Measurements from ENCODE around the gene AUTS2. TPM values are rescaled to one million over a fixed set of nuclear protein-coding genes. Genes with fewer than 3 reads are reported as not detected.

The AUTS2 gene
- total RNA-seq, 1 donor from 2014 or later = 56.0 TPM

DNA sequence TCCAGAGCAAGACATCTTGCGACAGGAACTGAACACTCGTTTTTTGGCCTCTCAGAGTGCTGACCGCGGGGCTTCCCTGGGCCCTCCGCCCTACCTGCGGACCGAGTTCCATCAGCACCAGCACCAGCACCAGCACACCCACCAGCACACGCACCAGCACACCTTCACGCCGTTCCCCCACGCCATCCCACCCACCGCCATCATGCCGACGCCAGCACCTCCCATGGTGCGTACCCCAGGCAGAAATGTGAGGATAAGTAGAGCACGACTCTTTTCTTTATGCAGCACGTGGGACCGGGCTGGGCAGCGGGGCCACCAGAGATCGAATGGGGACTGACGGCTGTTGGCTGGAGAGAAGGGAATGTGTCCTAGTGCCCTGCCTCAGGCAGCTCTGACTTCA lies 1167.8 kb downstream of the AUTS2 start:
- H3K4me3 ChIP-seq = no peak overlapping the region
- H3K4me1 ChIP-seq = no peaks in the 10 kb centered on the region
- no peaks in the 10 kb centered on the region for H3K9me3 ChIP-seq
- H3K36me3 ChIP-seq = peaks cover 13% of the 10 kb centered on the region
- H3K27ac ChIP-seq = no peak overlapping the region
- intact Hi-C loops (cut with DNase I) = no loop called here
- no peaks in the 10 kb centered on the region for H3K27me3 ChIP-seq
- DNase-seq (no peak), ATAC-seq (no peak)
- TF ChIP-seq, protein P1, sequence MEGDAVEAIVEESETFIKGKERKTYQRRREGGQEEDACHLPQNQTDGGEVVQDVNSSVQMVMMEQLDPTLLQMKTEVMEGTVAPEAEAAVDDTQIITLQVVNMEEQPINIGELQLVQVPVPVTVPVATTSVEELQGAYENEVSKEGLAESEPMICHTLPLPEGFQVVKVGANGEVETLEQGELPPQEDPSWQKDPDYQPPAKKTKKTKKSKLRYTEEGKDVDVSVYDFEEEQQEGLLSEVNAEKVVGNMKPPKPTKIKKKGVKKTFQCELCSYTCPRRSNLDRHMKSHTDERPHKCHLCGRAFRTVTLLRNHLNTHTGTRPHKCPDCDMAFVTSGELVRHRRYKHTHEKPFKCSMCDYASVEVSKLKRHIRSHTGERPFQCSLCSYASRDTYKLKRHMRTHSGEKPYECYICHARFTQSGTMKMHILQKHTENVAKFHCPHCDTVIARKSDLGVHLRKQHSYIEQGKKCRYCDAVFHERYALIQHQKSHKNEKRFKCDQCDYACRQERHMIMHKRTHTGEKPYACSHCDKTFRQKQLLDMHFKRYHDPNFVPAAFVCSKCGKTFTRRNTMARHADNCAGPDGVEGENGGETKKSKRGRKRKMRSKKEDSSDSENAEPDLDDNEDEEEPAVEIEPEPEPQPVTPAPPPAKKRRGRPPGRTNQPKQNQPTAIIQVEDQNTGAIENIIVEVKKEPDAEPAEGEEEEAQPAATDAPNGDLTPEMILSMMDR (IDR thresholded peaks at IDR 0.05) = no peak

DNA sequence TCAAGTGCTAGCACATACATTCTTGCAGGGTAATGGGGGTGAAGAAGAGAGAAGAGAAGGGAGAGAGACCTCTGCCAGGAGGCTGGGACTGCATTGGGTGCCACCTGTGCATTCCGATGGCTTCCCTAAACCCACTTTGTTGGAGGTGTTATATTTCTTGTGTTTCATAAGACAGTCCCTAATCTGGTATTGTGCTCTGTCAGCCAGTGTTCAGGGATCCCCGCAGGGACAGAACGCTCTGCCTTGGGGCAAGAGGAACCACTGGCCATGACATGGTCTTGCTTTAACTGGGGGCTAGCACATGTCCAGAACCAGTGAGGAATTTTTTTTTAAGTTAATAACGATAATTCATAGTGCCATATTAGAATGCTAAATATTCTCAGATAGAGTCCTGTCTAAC lies 1168.4 kb downstream of the AUTS2 start:
- TF ChIP-seq, protein P1 (IDR thresholded peaks at IDR 0.05) = no peak

DNA sequence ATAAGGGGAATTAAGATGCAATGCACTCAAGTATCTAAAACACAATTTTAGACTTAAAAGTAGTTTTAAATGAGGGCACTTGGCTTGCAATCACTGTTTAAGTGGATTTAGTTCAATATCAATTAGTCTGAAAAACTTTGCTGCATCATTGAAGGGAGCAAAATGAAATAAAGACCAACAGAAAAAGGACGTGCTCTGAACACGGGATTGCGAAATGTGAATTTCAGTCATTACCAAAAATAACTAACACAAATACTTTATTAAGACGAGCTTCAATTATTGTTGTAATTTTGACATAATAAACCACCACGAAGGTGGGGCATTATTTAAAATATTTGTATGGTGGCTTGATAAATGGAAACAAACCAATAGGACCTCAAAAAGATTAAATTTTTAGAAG lies 1171.9 kb downstream of the AUTS2 start:
- Histone ChIP-seq H3K36me3 (peaks cover 45% of the 10 kb centered on the region), H3K27me3 (no peaks in the 10 kb centered on the region), H3K4me3 (no peak overlapping the region), H3K27ac (no peak overlapping the region), H3K4me1 (no peaks in the 10 kb centered on the region), H3K9me3 (no peaks in the 10 kb centered on the region)
- ATAC-seq (no peak), DNase-seq (no peak)
- intact Hi-C loops (cut with DNase I) = no loop called here
- TF ChIP-seq, protein P1 (IDR thresholded peaks at IDR 0.05) = no peak

More for the DNA sequence above, 1168.4 kb downstream of the AUTS2 start:
- no peak overlapping the region for H3K4me3 ChIP-seq
- H3K36me3 ChIP-seq = peaks cover 19% of the 10 kb centered on the region
- no peaks in the 10 kb centered on the region for H3K4me1 ChIP-seq
- no peak overlapping the region for H3K27ac ChIP-seq
- ATAC-seq = no peak
- intact Hi-C loops (cut with DNase I) = no loop called here
- no peaks in the 10 kb centered on the region for H3K27me3 ChIP-seq
- no peak for DNase-seq
- H3K9me3 ChIP-seq = no peaks in the 10 kb centered on the region

DNA sequence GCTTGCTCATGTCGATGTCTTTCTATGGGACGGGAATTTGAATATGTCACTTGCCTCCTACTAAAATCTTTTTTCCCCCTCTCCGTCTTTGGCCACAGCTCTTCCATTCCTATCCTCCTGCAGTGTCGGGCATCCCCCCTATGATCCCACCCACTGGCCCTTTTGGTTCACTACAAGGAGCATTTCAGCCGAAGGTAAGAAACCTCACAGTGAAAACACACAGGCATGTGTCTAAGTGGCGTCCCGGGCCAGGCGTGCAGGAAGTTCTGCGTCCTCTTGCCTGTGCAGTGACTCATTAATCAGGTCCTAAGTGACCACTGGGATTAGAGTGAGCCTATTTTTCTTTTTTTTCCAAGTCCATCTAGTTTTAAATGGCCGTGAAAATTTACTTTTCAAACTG lies 1173.2 kb downstream of the AUTS2 start:
- Histone ChIP-seq H3K9me3 (no peaks in the 10 kb centered on the region), H3K4me1 (no peaks in the 10 kb centered on the region), H3K36me3 (peaks cover 49% of the 10 kb centered on the region), H3K27me3 (no peaks in the 10 kb centered on the region), H3K27ac (no peak overlapping the region), H3K4me3 (no peak overlapping the region)
- no peak for ATAC-seq
- TF ChIP-seq, protein P1 (IDR thresholded peaks at IDR 0.05) = no peak
- DNase-seq = no peak
- intact Hi-C loops (cut with DNase I) = no loop called here

DNA sequence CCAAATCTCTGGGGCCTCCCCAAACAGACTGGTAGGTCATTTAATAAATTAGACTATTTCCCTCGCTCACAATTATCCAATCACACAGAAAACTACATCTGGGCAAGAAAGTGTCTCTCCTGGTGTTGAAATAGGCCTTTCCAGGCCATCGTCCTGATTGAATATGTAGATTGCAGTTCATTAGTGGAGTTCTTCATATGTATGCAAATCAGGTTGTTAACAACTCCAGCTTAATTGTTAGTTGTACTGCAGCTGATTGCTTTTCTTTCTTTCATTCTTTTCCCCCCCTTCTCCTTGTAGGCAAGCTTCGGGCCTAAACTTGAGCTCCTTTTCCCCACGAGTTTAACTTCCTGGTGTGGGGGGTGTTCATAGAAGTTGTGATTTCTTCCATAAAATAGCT lies 1174.6 kb downstream of the AUTS2 start:
- H3K36me3 ChIP-seq = peaks cover 58% of the 10 kb centered on the region
- ATAC-seq (no peak), DNase-seq (no peak)
- H3K27me3 ChIP-seq = no peaks in the 10 kb centered on the region
- no peaks in the 10 kb centered on the region for H3K9me3 ChIP-seq
- TF ChIP-seq, protein P1 (IDR thresholded peaks at IDR 0.05) = no peak
- no peak overlapping the region for H3K27ac ChIP-seq
- no peak overlapping the region for H3K4me3 ChIP-seq
- H3K4me1 ChIP-seq = no peaks in the 10 kb centered on the region
- intact Hi-C loops (cut with DNase I) = no loop called here

DNA sequence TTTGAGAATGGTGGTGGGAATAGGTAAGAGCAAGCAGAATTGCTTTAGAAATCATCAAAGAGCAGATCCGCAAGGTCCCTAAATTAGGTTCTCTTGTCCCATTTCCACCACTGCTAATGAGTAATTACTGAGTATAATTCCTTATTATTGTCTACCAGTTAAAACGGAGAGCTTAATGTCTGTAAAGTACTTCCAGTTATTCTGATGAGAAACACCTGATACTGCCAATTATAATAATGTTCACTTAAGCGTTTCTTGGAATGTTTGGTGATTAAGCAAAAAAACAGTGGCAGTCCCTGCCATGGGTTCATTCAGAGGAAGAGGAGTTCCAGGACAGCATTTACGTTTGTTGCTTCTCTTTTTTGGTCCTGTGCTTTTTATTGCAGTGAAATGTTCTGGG lies 1175.1 kb downstream of the AUTS2 start:
- Histone ChIP-seq H3K27me3 (no peaks in the 10 kb centered on the region), H3K4me1 (no peaks in the 10 kb centered on the region), H3K9me3 (no peaks in the 10 kb centered on the region), H3K27ac (no peak overlapping the region), H3K4me3 (no peak overlapping the region), H3K36me3 (peaks cover 63% of the 10 kb centered on the region)
- ATAC-seq = no peak
- TF ChIP-seq, protein P1 (IDR thresholded peaks at IDR 0.05) = no peak
- DNase-seq = no peak
- intact Hi-C loops (cut with DNase I) = no loop called here
